ENCODE measurements around the gene PRCD.

Gene PRCD

GRCh38 chr17:76547642-76548202, 7.9 kb downstream of the PRCD start:
- no peak for TF ChIP-seq CTCF (IDR thresholded peaks at IDR 0.05)
- Histone ChIP-seq H3K4me3 (ENCODE audit: low read depth in 1 of 2, low read length in 1 of 2) (no peak overlapping the region), H3K9me3 (no peaks in the 10 kb centered on the region)

GRCh38 chr17:76548378-76549214, 8.8 kb downstream of the PRCD start:
- no peak overlapping the region for H3K27ac ChIP-seq
- H3K9me3 ChIP-seq = no peaks in the 10 kb centered on the region
- no peaks in the 10 kb centered on the region for H3K36me3 ChIP-seq
- peak overlapping the region in 1 of 2 experiments; percentile 6 for H3K4me3 ChIP-seq (ENCODE audit: low read depth in 1 of 2, low read length in 1 of 2)
- peaks cover 17 to 53% of the 10 kb centered on the region in 2 experiments for H3K4me1 ChIP-seq (ENCODE audit: control insufficient read depth in 1 of 2, insufficient read depth in 1 of 2, low read depth in 1 of 2, low read length in 1 of 2)
- no peak for TF ChIP-seq CTCF (IDR thresholded peaks at IDR 0.05)
- peaks cover 36% of the 10 kb centered on the region for H3K27me3 ChIP-seq

More at GRCh38 chr17:76547642-76548202, 7.9 kb downstream of the PRCD start:
- no peaks in the 10 kb centered on the region for H3K36me3 ChIP-seq
- H3K4me1 ChIP-seq (ENCODE audit: control insufficient read depth in 1 of 2, insufficient read depth in 1 of 2, low read depth in 1 of 2, low read length in 1 of 2) = peaks cover 17 to 49% of the 10 kb centered on the region in 2 experiments
- H3K27ac ChIP-seq = no peak overlapping the region
- peaks cover 44% of the 10 kb centered on the region for H3K27me3 ChIP-seq

GRCh38 chr17:76549215-76549518, 9.3 kb downstream of the PRCD start:
- Histone ChIP-seq H3K27ac (no peak overlapping the region), H3K9me3 (no peaks in the 10 kb centered on the region), H3K4me1 (ENCODE audit: control insufficient read depth in 1 of 2, insufficient read depth in 1 of 2, low read depth in 1 of 2, low read length in 1 of 2) (peaks cover 17 to 54% of the 10 kb centered on the region in 2 experiments), H3K4me3 (ENCODE audit: low read depth in 1 of 2, low read length in 1 of 2) (no peak overlapping the region), H3K36me3 (no peaks in the 10 kb centered on the region), H3K27me3 (peaks cover 30% of the 10 kb centered on the region)
- TF ChIP-seq CTCF (IDR thresholded peaks at IDR 0.05) = no peak

- H3K4me1 ChIP-seq (ENCODE audit: control insufficient read depth in 1 of 2, insufficient read depth in 1 of 2, low read depth in 1 of 2, low read length in 1 of 2) = peaks cover 17 to 57% of the 10 kb centered on the region in 2 experiments
- TF ChIP-seq CTCF (IDR thresholded peaks at IDR 0.05) = no peak
- no peaks in the 10 kb centered on the region for H3K9me3 ChIP-seq
- no peak overlapping the region for H3K4me3 ChIP-seq (ENCODE audit: low read depth in 1 of 2, low read length in 1 of 2)
- H3K27me3 ChIP-seq = peaks cover 26% of the 10 kb centered on the region
- H3K36me3 ChIP-seq = no peaks in the 10 kb centered on the region
- no peak overlapping the region for H3K27ac ChIP-seq
These were observed 9.7 kb downstream of the PRCD start for GRCh38 chr17:76549539-76549938.

GRCh38 chr17:76550712-76551615, 11.1 kb downstream of the PRCD start:
- H3K4me1 ChIP-seq (ENCODE audit: control insufficient read depth in 1 of 2, insufficient read depth in 1 of 2, low read depth in 1 of 2, low read length in 1 of 2) = peaks cover 17 to 63% of the 10 kb centered on the region in 2 experiments
- no peak for TF ChIP-seq CTCF (IDR thresholded peaks at IDR 0.05)
- H3K9me3 ChIP-seq = no peaks in the 10 kb centered on the region
- peak overlapping the region; percentile 46 to 47 for H3K4me3 ChIP-seq (ENCODE audit: low read depth in 1 of 2, low read length in 1 of 2)
- no peaks in the 10 kb centered on the region for H3K36me3 ChIP-seq
- H3K27me3 ChIP-seq = peaks cover 12% of the 10 kb centered on the region
- H3K27ac ChIP-seq = peak overlapping the region; percentile 80

Data from neutrophil (primary cell).